Hair follicle dermal papilla cell (primary cell): Measurements from ENCODE around the gene NEDD4. TPM values are rescaled to one million over a fixed set of nuclear protein-coding genes. Genes with fewer than 3 reads are reported as not detected.

ENCODE experiments used
- small RNA-seq: library from RNA; depleted of rRNA; stranded (forward); fragments of <200 nt; gene quantifications from one replicate; pipeline ENCODE3, GENCODE V24; 2012
- total RNA-seq: library from RNA; depleted of rRNA; stranded (reverse); fragments of >200 nt; gene quantifications from 2 replicates; pipeline ENCODE4 v1.2.3, GENCODE V29; 2012

NEDD4 gene
- 41.5 and 49.5 TPM in 2 replicates for total RNA-seq

DNA sequence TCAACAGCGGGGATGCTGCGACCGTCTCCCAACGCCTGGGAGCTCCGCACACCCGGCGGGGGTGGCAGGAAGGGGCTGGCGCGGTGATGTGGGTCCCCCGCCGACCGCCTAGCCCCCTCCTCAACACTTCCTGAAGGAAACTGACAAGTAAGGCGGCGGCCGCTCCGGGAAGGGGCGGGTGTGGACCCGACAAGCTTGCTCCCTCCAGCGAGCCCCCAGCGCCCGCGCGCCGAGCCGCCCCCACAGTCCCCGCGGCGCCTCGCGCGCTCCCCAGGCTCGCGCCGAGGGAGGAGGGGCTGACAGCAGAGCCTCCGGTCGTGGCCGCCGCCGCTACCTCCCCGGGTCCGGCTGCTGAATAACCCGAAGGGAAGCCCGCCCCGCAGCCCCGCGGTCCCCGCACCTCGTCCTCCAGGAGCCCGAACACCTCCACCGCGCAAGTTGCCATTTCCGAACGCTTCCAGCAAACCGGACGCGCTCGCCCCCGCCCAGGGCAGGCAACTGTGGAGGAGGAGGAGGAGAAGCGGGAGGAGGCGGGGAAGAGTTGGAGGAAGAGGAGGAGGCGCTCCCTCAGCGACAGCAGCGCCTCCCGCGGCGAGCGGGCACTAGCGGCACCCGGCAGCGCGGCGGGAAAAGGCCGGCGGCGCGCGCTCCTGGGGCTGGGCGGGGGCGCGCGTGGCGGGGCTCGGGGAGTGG is at the start of gene NEDD4:
NEDD4 (minus strand) TSS at position 502 of the 693 bp plus-strand sequence; CDS start at position 445, 57 bp downstream.

Small RNAs within 50 kb of the gene (small RNA-seq; reads per million reads assigned to genes)
- gene RN7SL568P = not detected
